GM13976 (cell line): Measurements from ENCODE around the gene DNAJC19.

ENCODE experiments used
- DNase-seq: peaks from one replicate; pipeline ENCODE4 v3.0.0; 2012; ENCODE audit warnings: low spot score
- in situ Hi-C: fragments of 300-500 bp; cut with MboI; formaldehyde crosslinking; loops from one replicate; pipeline ENCODE4 v1.12.0; 2022; ENCODE audit warnings: low sequenced_read_pairs, mixed read lengths, inconsistent platforms; ENCODE audit not compliant: unreplicated experiment
- TF ChIP-seq, protein P1 (sequence below): IDR thresholded peaks from 2 replicates; pipeline ENCODE4 v1.5.1; 2012; ENCODE audit warnings: borderline replicate concordance, mild to moderate bottlenecking; ENCODE audit not compliant: insufficient read depth; ENCODE audit errors: extremely low read depth, missing control alignments, control extremely low read depth

Gene DNAJC19

DNA sequence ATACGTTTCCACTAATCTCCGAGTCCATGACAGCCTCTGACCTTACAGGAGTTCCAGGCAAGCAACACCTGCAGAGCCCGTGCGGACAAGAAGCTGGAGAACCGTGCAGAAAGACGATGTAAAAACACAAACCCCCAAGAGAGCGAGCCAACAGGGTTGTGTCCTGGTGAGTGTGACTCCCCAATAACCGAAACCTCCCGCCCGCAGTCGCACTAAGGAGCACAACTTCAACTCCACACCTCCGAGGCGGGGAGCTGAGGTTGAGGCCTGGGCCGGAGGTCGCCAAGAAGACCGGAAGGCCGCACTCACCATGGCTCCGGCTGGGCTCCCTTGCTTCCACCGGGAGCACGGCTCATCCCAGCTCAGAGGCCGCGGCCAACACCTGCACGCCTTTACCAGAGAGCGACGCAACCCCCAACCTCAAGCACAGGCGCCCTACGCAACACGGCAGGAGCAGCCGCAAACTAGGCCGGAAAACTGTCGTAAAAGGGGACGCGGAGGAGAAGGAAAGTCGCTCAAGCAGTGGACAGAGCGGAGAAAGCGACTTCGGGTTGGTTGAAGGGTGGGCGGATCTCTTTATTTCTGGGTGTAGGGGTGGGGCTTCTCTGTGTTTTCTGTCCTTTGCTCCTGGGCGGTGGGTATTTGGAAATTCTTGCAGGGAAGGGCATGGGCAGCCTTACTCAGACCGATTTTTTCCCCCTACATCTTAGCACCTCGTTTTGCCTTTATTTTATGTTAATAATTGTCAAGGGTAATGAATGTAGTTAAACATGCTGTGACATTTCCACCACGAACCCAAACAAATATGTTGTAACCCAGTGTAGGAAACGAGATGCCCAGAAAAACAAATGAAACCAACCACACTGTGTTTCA, at the start of gene DNAJC19:
TSS of gene DNAJC19 (minus strand) at position 446 of the 873 bp plus-strand sequence. CDS start at position 312, 134 bp downstream.
- in situ Hi-C loops: no loop called here
- DNase-seq: peak; percentile 88
- TF ChIP-seq, protein P1, sequence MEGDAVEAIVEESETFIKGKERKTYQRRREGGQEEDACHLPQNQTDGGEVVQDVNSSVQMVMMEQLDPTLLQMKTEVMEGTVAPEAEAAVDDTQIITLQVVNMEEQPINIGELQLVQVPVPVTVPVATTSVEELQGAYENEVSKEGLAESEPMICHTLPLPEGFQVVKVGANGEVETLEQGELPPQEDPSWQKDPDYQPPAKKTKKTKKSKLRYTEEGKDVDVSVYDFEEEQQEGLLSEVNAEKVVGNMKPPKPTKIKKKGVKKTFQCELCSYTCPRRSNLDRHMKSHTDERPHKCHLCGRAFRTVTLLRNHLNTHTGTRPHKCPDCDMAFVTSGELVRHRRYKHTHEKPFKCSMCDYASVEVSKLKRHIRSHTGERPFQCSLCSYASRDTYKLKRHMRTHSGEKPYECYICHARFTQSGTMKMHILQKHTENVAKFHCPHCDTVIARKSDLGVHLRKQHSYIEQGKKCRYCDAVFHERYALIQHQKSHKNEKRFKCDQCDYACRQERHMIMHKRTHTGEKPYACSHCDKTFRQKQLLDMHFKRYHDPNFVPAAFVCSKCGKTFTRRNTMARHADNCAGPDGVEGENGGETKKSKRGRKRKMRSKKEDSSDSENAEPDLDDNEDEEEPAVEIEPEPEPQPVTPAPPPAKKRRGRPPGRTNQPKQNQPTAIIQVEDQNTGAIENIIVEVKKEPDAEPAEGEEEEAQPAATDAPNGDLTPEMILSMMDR: no peak

DNA sequence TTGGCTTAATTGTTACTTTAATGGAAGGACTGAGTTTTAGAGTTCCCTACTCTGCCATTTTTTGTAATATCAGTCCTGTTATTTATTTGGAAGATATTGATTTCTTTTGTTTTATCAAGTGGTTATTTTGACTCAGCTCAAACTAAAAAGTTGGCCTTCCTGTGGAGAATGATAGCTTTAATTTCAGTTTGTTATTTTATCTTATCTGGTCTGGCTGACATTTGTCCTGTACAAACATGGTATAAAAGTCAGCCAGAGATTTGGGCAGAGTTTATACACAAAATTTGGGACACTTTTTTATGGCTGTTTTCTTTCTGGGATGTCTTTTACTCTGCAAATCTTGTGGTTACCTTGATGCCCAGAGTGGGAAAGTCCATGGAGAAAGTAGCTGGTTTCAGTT, 41.4 kb upstream of the DNAJC19 start:
- in situ Hi-C loops: no loop called here
- no peak for DNase-seq
- TF ChIP-seq, protein P1: no peak

DNA sequence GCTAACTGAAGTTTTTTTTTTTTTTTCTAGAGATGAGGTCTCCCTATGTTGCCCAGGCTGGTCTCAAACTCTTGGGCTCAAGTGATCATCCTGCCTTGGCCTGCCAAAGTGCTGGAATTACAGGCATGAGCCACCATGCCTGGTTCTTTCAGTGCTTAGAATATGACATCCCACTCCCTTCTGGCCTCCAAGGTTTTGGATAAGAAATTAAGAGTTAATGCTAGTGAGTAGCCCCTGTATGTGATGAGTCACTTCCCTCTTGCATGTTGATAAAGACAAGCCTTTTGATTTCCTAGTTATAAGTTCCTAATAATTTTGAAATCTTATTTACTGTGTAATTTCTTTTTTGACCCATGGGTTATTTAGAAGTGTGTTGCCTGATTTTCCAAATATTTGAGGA, 35.7 kb upstream of the DNAJC19 start:
- DNase-seq: no peak
- in situ Hi-C loops: no loop called here
- TF ChIP-seq, protein P1: no peak

DNA sequence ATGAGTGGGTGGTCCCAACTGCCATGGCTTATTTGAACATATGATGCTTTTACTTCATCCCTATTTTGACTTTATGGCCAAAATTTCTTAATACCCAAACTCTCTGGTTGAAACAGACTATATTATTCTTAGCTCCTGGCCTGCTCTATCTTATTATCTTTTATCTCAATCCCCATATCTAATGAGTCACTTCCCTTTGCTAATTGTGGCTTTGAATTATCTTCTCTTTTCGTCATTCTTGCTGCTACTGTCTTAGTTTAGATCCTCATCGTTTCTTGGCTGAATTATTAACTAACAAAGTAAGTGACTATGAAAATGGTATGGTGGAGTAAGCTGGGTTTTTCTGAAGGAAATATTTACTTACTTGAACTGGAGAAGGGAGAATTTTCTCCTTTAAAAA, 28.2 kb upstream of the DNAJC19 start:
- TF ChIP-seq, protein P1: no peak
- in situ Hi-C loops: no loop called here
- DNase-seq: no peak

DNA sequence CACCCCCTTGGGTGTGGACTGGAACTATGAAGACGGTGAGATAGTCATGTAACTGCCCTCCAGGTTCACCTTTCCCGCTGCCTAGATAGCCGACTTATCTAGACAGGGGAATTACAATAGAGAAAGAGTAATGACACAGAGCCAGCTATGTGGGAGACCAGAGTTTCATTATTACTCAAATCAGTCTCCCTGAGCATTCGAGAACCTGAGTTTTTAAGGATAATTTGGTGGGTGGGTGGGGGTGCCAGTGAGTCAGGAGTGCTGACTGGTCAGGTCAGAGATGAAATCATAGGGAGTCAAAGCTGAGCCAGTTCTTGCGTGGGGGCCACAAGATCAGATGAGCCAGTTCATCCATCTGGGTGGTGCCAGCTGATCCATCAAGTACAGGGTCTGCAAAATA, 19.7 kb upstream of the DNAJC19 start:
- TF ChIP-seq, protein P1: no peak
- in situ Hi-C loops: no loop called here
- no peak for DNase-seq

DNA sequence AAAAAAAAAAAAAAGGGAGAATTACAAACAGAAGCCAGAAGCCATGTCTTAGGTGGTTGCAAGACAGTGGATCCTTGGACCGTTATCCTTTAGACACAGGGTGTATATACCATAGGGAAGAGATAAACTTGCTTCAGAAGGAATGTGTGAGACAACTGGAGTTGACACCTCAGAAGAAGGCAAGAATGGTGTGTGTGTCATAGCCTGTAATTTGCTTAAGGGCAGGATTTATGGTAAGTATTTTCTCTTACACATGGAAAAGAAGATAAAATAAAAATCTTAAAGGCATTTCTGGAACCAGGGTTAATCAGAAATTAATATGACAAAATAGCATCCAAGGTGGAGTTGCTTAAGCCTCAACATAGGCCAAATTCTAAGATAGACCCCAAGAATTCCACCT, 19.3 kb upstream of the DNAJC19 start:
- in situ Hi-C loops: no loop called here
- TF ChIP-seq, protein P1: no peak
- DNase-seq: no peak

DNA sequence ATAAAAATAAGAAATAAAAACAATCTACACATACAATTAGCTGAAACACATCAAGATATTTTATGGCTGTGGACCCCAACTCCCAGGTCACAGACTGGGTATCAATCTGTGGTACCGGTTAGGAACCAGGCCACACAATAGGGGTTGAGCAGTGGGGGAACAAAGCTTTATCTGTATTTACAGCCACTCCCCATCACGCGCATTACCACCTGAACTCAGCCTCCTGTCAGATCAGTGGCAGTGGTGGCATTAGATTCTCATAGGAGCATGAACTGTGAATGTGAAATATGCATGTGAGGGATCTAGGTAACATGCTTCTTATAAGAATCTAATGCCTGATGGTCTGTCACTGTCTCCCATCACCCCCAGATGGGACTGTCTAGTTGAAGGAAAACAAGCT, 17.7 kb upstream of the DNAJC19 start:
- TF ChIP-seq, protein P1: no peak
- DNase-seq: no peak
- in situ Hi-C loops: no loop called here
